ENCODE measurements around the gene TEK. TPM values are rescaled to one million over a fixed set of nuclear protein-coding genes. Genes with fewer than 3 reads are reported as not detected.

The TEK gene
- total and polyA plus RNA-seq, 8 donors, result 0.56 to 25.5 (median 2.0) TPM; not detected in 1

DNA sequence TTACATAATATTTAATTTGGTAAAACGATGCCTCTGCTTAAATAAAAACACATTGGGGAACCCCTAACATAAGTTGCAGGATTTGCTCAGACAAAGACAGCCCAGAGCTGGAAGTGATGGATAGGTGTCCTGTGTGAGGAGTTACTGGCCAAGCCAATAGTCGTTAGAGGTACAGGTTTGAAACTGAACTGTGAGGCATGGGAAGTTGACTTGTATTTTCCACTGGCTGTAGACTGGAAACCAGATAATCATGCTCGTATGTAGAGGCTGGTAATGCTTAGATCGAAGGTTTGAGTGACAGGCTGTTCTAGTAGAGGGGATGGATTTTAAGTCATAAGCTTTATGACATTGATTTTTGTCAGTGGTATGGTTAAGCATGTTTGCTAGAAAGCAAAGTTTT lies 24.8 kb downstream of the TEK start:
- no peak for DNase-seq

DNA sequence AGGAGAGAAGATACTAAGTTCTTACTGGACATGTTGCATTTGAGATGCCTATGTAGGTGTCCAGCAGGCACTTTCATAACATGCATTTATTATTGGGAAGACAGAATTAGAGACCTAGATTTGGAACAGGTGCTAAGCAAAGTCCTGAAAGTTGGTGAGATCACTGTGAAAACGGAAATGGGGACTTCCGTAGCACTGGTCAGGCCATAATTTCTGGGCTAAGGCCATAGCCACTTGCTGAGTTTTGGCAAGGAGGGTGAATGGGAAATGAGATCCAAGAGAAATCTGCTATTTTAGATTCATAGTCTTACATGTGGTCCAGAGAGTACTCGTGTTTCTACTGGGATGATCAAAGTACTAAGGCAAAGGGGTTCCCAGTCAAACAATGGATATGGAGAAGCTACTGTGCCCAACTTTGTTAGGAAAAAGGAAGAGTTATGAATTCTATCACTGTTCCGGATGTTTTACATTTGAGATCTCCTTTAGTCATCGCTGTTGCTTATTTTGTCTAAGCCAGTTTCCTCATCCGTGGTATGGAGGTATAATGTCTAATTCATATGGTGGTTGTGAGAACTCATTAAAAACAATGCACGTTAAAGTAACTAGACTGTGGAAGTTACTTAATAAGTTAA lies 33.4 kb downstream of the TEK start:
- DNase-seq, result no peak
- Histone ChIP-seq H3K27ac (no peak overlapping the region), H3K27me3 (no peaks in the 10 kb centered on the region), H3K4me3 (no peak overlapping the region), H3K36me3 (no peaks in the 10 kb centered on the region), H3K4me1 (no peaks in the 10 kb centered on the region), H3K9me3 (peaks cover 0 to 3% (median 0%) of the 10 kb centered on the region in 4 donors)
- no peak for TF ChIP-seq POLR2A (IDR thresholded peaks at IDR 0.05)
- TF ChIP-seq, protein P1, sequence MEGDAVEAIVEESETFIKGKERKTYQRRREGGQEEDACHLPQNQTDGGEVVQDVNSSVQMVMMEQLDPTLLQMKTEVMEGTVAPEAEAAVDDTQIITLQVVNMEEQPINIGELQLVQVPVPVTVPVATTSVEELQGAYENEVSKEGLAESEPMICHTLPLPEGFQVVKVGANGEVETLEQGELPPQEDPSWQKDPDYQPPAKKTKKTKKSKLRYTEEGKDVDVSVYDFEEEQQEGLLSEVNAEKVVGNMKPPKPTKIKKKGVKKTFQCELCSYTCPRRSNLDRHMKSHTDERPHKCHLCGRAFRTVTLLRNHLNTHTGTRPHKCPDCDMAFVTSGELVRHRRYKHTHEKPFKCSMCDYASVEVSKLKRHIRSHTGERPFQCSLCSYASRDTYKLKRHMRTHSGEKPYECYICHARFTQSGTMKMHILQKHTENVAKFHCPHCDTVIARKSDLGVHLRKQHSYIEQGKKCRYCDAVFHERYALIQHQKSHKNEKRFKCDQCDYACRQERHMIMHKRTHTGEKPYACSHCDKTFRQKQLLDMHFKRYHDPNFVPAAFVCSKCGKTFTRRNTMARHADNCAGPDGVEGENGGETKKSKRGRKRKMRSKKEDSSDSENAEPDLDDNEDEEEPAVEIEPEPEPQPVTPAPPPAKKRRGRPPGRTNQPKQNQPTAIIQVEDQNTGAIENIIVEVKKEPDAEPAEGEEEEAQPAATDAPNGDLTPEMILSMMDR (IDR thresholded peaks at IDR 0.05), result no peak
- intact Hi-C loops (cut with DNase I; ENCODE audit: low total_unique reads), result no loop called here
- 74 to 85% (median 83%) methylated on average over 7 of the region's 7 CpGs for WGBS, 5 donors

More for the DNA sequence above, 24.8 kb downstream of the TEK start:
- TF ChIP-seq EP300 (IDR thresholded peaks at IDR 0.05) (no peak), POLR2AphosphoS5 (IDR thresholded peaks at IDR 0.05) (no peak), POLR2A (IDR thresholded peaks at IDR 0.05) (no peak)
- TF ChIP-seq, protein P1 (IDR thresholded peaks at IDR 0.05), result no peak
- intact Hi-C loops (cut with DNase I; ENCODE audit: low total_unique reads), result no loop called here
- no peak overlapping the region for H3K4me3 ChIP-seq
- no peaks in the 10 kb centered on the region for H3K27me3 ChIP-seq
- WGBS, 5 donors, result 75 to 87% (median 79%) methylated on average over 4 of the region's 4 CpGs
- no peak overlapping the region for H3K27ac ChIP-seq
- no peaks in the 10 kb centered on the region for H3K4me1 ChIP-seq
- peaks cover 0 to 3% (median 0%) of the 10 kb centered on the region in 4 donors for H3K9me3 ChIP-seq
- no peaks in the 10 kb centered on the region for H3K36me3 ChIP-seq

DNA sequence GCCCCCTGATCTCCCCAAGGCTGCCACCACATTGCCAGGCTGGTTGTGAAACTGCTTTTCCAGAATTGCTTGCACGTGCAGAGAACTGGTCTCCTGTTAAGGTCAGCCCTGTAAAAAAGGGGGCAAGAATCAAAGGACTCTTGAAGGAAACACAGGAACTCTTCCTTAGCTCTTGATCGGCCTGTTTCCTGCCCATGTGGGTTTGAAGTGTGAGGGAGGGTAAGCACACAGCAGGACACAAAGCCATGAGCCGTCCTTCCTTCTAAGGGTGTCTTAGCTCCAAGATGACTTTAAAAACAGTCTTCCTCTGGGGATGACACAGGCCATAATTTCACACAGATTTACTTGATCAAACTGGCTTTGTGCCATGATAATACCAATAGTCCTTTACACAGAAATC lies 36.1 kb downstream of the TEK start:
- Histone ChIP-seq H3K4me1 (peaks cover 0 to 5% (median 2%) of the 10 kb centered on the region in 4 donors), H3K27me3 (no peaks in the 10 kb centered on the region), H3K27ac (no peak overlapping the region), H3K4me3 (no peak overlapping the region), H3K36me3 (no peaks in the 10 kb centered on the region), H3K9me3 (no peaks in the 10 kb centered on the region)
- no peak for TF ChIP-seq EP300 (IDR thresholded peaks at IDR 0.05)
- no peak for TF ChIP-seq POLR2A (IDR thresholded peaks at IDR 0.05)
- TF ChIP-seq POLR2AphosphoS5 (IDR thresholded peaks at IDR 0.05), result no peak
- TF ChIP-seq, protein P1 (IDR thresholded peaks at IDR 0.05), result no peak
- 70 to 82% (median 71%) methylated on average over 3 of the region's 3 CpGs for WGBS, 5 donors
- intact Hi-C loops (cut with DNase I; ENCODE audit: low total_unique reads), result no loop called here
- DNase-seq, result no peak

DNA sequence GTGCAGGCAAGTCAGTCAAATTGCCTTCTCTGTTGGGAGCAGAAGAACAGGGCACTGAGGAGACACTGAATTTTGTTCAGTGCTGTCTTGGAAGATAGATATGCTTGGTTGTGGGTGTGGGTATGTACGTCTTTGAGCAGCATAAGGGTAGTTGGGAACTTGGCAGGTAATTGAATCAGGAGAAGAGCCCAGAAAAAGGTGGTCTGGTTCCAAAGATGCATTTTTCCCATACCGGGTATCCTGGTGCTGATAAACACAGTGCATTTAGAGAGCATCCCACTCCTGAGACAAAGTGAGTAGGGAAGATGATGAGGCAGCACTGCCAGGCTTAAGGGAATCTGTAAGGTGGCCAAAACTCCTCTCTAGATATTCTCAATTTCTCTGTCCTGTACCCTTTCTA lies 40.6 kb downstream of the TEK start:
- DNase-seq, result no peak
- Histone ChIP-seq H3K4me3 (no peak overlapping the region), H3K9me3 (no peaks in the 10 kb centered on the region), H3K36me3 (no peaks in the 10 kb centered on the region), H3K27me3 (no peaks in the 10 kb centered on the region), H3K4me1 (peaks cover 0 to 25% (median 10%) of the 10 kb centered on the region in 4 donors), H3K27ac (no peak overlapping the region)
- WGBS, 5 donors, result 76 to 93% (median 87%) methylated on average over 2 of the region's 2 CpGs
- TF ChIP-seq, protein P1 (IDR thresholded peaks at IDR 0.05), result no peak
- TF ChIP-seq EP300 (IDR thresholded peaks at IDR 0.05), result no peak
- TF ChIP-seq POLR2AphosphoS5 (IDR thresholded peaks at IDR 0.05), result no peak
- TF ChIP-seq POLR2A (IDR thresholded peaks at IDR 0.05), result no peak
- intact Hi-C loops (cut with DNase I; ENCODE audit: low total_unique reads), result no loop called here

Measured in stomach (tissue), 9 donors.